BLaER1 treated with 17β-estradiol and CSF1 and Interleukin-3, amounts not matched to agents 10 nM and 100 nM (cell line): ENCODE measurements around the gene DLGAP1.

Experiments used
- H3K27ac ChIP-seq, 11 experiments: shearing (Covaris generic); formaldehyde crosslinking; 2 replicates each; pipeline ENCODE4 v1.8.1; 2022
- H3K27me3 ChIP-seq, 11 experiments: shearing (Covaris generic); formaldehyde crosslinking; 2 replicates each; pipeline ENCODE4 v1.8.1; 2022
- H3K36me3 ChIP-seq, 11 experiments: shearing (Covaris generic); formaldehyde crosslinking; 2 replicates each; pipeline ENCODE4 v1.8.1; 2022
- H3K4me1 ChIP-seq, 10 experiments: shearing (Covaris generic); formaldehyde crosslinking; 2 replicates each; pipeline ENCODE4 v1.8.1; 2022
- H3K4me2 ChIP-seq, 11 experiments: shearing (Covaris generic); formaldehyde crosslinking; 2 replicates each; pipeline ENCODE4 v1.8.1; 2022
- H3K4me3 ChIP-seq, 10 experiments: shearing (Covaris generic); formaldehyde crosslinking; 2 replicates each; pipeline ENCODE4 v1.8.1; 2022
- H3K9ac ChIP-seq, 11 experiments: shearing (Covaris generic); formaldehyde crosslinking; 2 replicates each; pipeline ENCODE4 v1.8.1; 2022
- H3K9me3 ChIP-seq, 11 experiments: shearing (Covaris generic); formaldehyde crosslinking; replicated peaks in 1 of 11; 2 replicates each; pipeline ENCODE4 v1.8.1; 2022
- H4K20me1 ChIP-seq, 11 experiments: shearing (Covaris generic); formaldehyde crosslinking; 2 replicates each; pipeline ENCODE4 v1.8.1; 2022
- Cebpa-rat ChIP-seq, 11 experiments: shearing (Covaris generic); IDR thresholded peaks; 2 replicates each; pipeline ENCODE4 v1.8.1; 2022

DLGAP1 gene

DNA sequence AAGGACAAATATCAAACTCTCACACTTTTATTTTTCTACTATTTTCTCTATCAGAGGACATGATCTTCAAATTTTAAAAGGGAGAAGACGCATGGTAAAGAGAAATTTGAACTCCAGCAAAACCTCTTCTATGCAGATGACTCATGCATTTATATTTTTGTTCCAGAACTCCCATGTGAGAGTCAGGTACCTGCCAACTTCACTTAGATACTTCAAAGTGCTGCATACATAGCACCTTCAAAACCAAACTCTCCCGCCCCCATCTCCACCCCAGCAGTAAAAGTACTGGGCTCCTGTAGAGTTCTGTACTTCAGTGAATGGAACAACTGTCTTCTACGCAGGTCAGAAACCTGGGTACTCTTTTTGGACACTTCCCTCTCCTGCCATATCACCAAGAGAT, 606.8 kb downstream of the DLGAP1 start:
- H3K9ac ChIP-seq, result no peak overlapping the region
- TF ChIP-seq Cebpa-rat (IDR thresholded peaks at IDR 0.05), result no peak
- H3K36me3 ChIP-seq, result no peaks in the 10 kb centered on the region
- H3K4me3 ChIP-seq, result no peak overlapping the region
- H3K27me3 ChIP-seq, result no peaks in the 10 kb centered on the region
- H3K27ac ChIP-seq, result no peak overlapping the region
- H3K4me2 ChIP-seq, result no peak overlapping the region
- H4K20me1 ChIP-seq, result no peaks in the 10 kb centered on the region
- no peaks in the 10 kb centered on the region for H3K9me3 ChIP-seq
- peaks cover 0 to 3% (median 0%) of the 10 kb centered on the region in 10 experiments; a peak in 1 of 20 replicates for H3K4me1 ChIP-seq

DNA sequence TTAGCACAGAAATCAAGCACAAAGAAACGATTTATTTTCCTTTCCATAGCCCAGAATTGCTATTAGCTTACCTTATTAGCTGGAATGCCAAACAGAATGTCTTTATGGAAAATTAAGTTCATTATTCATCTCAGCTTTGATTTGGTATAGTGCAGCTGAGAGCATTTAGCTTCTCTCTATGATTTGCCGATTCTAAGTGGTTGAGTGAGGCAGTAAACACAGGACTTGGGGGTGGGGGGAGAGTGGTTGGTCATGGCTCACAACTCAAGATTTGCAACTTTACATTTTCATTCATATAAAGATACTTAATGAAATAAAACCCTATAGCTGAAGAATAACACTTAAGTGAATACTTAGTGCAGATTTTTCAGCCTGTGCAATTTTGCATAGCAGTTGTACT, 609.9 kb downstream of the DLGAP1 start:
- Histone ChIP-seq H3K4me1 (no peaks in the 10 kb centered on the region), H4K20me1 (no peaks in the 10 kb centered on the region), H3K36me3 (no peaks in the 10 kb centered on the region), H3K27ac (no peak overlapping the region), H3K4me3 (no peak overlapping the region), H3K4me2 (no peak overlapping the region), H3K27me3 (no peaks in the 10 kb centered on the region), H3K9me3 (no peaks in the 10 kb centered on the region), H3K9ac (no peak overlapping the region)
- no peak for TF ChIP-seq Cebpa-rat (IDR thresholded peaks at IDR 0.05)

DNA sequence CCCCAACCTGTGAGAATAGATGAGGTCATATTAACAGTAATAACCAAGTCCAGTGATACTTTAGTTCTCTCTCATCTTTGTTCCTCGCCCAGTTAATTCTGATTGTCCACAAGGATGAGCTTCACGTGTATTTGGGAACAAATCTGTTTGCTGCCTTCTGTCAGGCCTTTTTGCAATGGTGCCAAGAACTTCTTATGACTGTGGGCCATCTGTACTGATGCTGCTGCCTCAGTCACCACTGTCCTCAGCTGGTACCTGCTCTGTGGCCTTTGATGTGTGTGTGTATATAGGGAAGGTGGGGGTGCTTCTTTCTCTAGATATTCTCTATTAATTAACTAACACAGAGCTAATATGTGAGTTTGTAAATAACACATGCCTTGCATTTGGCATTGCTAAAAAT, 612.3 kb downstream of the DLGAP1 start:
- Histone ChIP-seq H3K27me3 (no peaks in the 10 kb centered on the region), H3K36me3 (no peaks in the 10 kb centered on the region), H3K4me1 (no peaks in the 10 kb centered on the region), H4K20me1 (no peaks in the 10 kb centered on the region), H3K9me3 (no peaks in the 10 kb centered on the region), H3K27ac (no peak overlapping the region), H3K9ac (no peak overlapping the region), H3K4me3 (no peak overlapping the region), H3K4me2 (no peak overlapping the region)
- TF ChIP-seq Cebpa-rat (IDR thresholded peaks at IDR 0.05), result no peak

DNA sequence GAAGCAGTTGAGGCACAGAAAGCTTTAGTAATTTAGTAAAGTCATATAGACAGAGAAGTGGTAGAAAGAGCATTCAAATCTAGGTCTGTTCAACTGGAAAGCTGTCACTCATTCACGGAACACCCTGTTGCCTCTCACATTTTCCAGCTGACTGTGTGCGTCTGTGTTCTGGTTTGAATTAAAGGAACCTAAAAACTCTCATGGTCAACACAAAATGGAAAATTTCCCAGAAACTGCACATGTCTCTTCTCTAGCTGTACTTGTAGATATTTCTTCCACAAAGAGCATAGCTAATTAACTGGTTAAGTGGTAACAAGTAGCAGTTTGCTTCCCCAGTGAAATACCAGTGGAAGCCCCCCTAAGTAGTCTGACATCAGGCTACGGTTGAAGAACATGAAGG, 614.3 kb downstream of the DLGAP1 start:
- Histone ChIP-seq H3K9ac (no peak overlapping the region), H3K9me3 (no peaks in the 10 kb centered on the region), H3K4me2 (no peak overlapping the region), H3K27ac (no peak overlapping the region), H3K4me1 (no peaks in the 10 kb centered on the region), H4K20me1 (no peaks in the 10 kb centered on the region), H3K4me3 (no peak overlapping the region), H3K27me3 (no peaks in the 10 kb centered on the region), H3K36me3 (no peaks in the 10 kb centered on the region)
- TF ChIP-seq Cebpa-rat (IDR thresholded peaks at IDR 0.05), result no peak

DNA sequence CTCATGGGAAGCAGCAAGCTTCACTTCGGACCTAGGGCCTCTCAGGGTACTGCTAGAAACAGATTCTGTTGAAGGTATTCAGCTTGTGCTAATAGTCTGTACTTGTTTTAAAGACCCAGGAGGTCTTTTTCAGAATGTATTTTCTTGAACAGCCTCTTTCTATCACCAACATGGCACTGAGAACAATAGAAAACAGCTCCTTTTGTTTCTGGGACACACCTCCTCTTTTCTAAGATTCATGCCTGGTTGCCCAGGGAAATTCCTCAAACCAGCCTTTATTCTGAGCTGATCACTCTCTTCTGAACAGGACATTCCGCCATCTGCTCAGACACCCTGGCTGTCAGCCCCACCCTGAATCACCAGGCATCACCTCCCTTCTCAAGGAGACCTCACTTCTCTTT, 615.5 kb downstream of the DLGAP1 start:
- Histone ChIP-seq H3K27me3 (no peaks in the 10 kb centered on the region), H3K9ac (no peak overlapping the region), H3K9me3 (no peaks in the 10 kb centered on the region), H3K27ac (no peak overlapping the region), H3K4me1 (no peaks in the 10 kb centered on the region), H3K4me3 (no peak overlapping the region), H3K4me2 (no peak overlapping the region), H3K36me3 (no peaks in the 10 kb centered on the region), H4K20me1 (no peaks in the 10 kb centered on the region)
- no peak for TF ChIP-seq Cebpa-rat (IDR thresholded peaks at IDR 0.05)

DNA sequence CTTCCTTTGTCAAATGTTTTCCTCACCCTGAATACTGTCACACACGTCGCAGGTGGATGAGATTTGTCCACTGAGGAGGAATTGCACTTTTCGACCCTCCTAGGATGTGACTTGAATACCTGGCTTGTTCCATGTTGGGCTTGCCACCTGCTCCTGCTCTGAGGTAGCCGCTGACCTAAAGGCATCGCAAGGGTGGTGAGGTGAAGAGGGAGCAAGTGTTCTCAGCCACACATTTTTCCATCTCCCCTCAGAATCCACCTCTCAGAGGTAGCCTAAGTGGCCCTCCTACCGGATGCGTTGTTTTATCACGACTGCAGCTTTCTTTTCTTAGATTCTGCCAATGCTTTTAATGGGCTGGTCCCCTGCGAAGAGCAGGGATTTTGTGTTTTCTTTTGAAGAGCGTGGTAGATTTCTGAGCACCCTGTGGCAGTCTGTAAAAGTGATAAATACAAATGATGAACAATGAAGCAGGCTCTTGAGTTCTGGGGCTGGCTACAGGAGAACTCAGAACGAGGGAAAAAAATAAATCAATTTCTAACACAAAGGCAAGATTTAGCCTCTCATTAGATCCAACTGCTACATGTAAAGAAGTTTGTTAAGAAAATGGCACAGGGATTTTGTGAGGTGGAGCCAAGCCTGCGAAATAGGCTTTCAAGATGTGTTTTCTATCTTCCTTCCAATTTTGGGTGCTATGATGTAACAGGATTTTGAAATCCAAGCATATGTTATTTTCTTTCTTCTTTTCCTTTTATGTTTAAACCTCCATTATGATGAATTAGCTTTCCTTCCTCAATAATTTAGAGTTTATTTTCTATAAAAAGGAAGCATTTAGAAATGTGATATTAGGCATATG, 618.4 kb downstream of the DLGAP1 start:
- Histone ChIP-seq H3K4me2 (no peak overlapping the region), H4K20me1 (no peaks in the 10 kb centered on the region), H3K9me3 (no peaks in the 10 kb centered on the region), H3K36me3 (no peaks in the 10 kb centered on the region), H3K27ac (no peak overlapping the region), H3K9ac (no peak overlapping the region), H3K27me3 (no peaks in the 10 kb centered on the region), H3K4me3 (no peak overlapping the region), H3K4me1 (no peaks in the 10 kb centered on the region)
- no peak for TF ChIP-seq Cebpa-rat (IDR thresholded peaks at IDR 0.05)

DNA sequence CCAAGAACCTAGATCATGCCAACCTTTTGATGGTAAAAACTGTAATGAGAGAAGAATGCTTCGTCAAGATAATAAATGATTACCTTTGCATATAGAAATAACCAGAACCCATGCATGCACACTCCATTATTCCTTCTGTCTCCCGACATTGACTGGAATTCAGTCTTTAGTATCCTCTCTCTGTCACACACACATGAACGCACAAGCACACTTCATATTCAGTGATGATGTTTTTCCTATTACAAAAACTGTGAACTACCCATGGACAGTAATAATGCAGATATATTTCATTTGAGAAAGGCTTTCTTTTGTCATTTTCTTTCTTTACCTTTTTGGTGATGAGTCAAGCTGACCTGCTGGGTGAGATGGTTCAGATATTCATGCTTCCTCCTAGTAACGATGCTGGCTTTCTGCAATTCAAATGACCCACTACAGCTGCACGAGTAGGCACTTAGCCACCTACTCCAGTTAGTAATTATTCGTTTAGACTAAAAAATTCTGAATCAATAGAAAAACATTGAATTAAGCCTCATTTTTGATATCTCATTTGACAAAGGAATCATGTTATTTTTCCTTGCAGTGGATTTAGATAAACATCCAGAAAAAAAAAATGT, 623.0 kb downstream of the DLGAP1 start:
- Histone ChIP-seq H3K4me2 (no peak overlapping the region), H3K4me1 (peaks cover 0 to 5% (median 3%) of the 10 kb centered on the region in 10 experiments; a peak in 12 of 20 replicates), H3K4me3 (no peak overlapping the region), H4K20me1 (no peaks in the 10 kb centered on the region), H3K27me3 (no peaks in the 10 kb centered on the region), H3K9ac (no peak overlapping the region), H3K36me3 (no peaks in the 10 kb centered on the region), H3K27ac (no peak overlapping the region), H3K9me3 (no peaks in the 10 kb centered on the region)
- no peak for TF ChIP-seq Cebpa-rat (IDR thresholded peaks at IDR 0.05)

DNA sequence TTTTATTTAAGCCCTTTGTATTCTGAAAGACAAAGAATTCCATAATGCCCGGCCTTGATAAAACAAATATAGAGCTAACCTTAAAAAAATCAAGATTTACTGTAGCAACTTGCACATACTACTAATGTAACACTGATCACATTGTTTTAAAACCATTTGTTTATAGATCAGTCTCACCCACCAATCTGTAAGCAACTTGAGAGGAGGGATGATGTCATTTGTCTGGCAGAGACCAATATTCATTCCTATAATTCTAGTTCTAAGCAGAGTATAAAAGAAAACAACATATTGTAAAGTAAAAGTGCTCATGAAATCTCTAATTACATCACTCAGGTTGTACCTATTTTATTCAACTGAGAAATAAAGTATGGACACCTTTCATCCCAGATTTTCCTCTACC, 624.5 kb downstream of the DLGAP1 start:
- Histone ChIP-seq H3K27me3 (no peaks in the 10 kb centered on the region), H3K36me3 (no peaks in the 10 kb centered on the region), H3K4me1 (peaks cover 0 to 11% (median 8%) of the 10 kb centered on the region in 10 experiments; a peak in 12 of 20 replicates), H3K4me3 (no peak overlapping the region), H3K4me2 (no peak overlapping the region), H3K27ac (no peak overlapping the region), H4K20me1 (no peaks in the 10 kb centered on the region), H3K9ac (no peak overlapping the region), H3K9me3 (peaks cover 0 to 6% (median 0%) of the 10 kb centered on the region in 11 experiments; a peak in 4 of 22 replicates)
- TF ChIP-seq Cebpa-rat (IDR thresholded peaks at IDR 0.05), result no peak

DNA sequence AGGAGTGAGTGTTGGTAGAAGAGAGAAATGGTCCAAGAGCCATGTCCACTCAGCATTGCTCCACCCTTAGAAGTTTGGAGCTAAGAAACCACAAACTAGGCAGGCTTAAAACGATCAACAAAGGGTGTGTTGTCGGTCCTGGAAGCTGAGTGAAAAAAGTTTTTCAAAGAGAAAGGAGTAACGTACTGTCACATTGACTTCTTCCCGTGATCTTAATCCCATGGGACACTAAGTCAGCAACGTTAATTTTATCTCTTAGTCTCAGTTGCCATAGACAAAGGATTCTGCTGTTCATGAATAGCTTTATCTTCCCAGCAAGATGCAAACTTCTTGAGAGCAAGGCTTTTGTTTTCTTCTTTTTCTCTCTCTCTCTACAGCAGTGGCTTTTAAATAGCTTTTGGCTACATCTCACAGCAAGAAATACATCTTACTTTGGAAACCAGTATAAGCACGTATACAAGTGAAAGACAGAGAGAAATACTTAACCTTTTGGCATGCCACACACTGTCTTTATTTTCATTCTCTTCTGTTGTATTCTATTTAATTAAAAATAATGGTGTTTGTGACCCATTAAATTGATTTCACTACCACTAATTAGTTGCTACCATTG, 627.8 kb downstream of the DLGAP1 start:
- Histone ChIP-seq H3K9ac (no peak overlapping the region), H3K27me3 (no peaks in the 10 kb centered on the region), H3K36me3 (no peaks in the 10 kb centered on the region), H3K4me2 (peak overlapping the region in 10 of 11 experiments; percentile 8 to 58 (median 37); a peak in 13 of 22 replicates), H3K9me3 (peaks cover 0 to 7% (median 0%) of the 10 kb centered on the region in 11 experiments; a peak in 4 of 22 replicates), H3K4me1 (peaks cover 0 to 11% (median 8%) of the 10 kb centered on the region in 10 experiments; a peak in 12 of 20 replicates), H3K4me3 (no peak overlapping the region), H3K27ac (no peak overlapping the region), H4K20me1 (no peaks in the 10 kb centered on the region)
- no peak for TF ChIP-seq Cebpa-rat (IDR thresholded peaks at IDR 0.05)
